ENCODE measurements around the gene NRL.

DNA sequence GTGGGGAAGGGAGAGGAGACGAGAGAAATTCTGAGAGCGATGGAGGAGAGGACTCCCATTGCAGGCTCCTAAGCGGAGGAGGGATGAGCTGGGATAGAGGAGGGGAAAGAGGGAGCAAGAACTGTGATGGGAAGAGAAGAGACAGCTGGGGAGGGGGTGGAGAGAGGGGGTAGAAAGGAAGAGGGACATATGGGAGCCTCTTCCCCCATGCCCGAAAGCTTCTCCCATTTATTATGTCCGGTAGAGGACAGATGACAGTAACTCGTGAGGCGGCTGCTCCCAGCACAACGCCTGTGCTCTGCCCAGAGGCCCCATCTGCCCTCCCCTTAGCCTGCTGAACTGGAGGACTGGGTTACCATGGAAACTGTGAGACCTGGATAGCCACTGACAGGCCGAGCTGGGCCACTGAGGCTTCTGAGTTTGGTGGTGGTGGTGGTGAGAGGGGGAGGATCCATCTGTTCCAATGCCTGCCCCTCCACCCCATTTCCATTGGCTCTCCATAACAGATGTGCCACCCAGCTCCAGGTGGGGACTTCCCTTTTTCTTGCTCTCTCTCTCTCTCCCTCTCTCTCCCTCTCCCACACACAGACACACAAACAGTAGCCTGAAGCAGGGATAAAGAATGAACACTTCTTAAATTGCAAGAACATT lies 35.1 kb downstream of the NRL start:
- TF ChIP-seq CTCF (IDR thresholded peaks at IDR 0.05; ENCODE audit: low read length), result no peak
- no peak for TF ChIP-seq EZH2 (optimal IDR thresholded peaks at IDR 0.05; ENCODE audit: low read depth, low read length)
- TF ChIP-seq EZH2phosphoT487 (IDR thresholded peaks at IDR 0.05; ENCODE audit: low read length), result no peak

Measured in MM.1S (cell line).